ENCODE results near the gene KLHDC7B. TPM values are rescaled to one million over a fixed set of nuclear protein-coding genes. Genes with fewer than 3 reads are reported as not detected.
"Not testable (repeated sequence)": the region's sequence is repeated elsewhere in the genome, so short reads cannot be mapped to it uniquely, and the experiment has no call there.

The KLHDC7B gene
- total RNA-seq, 1 donor from 2014 or later: not detected

DNA sequence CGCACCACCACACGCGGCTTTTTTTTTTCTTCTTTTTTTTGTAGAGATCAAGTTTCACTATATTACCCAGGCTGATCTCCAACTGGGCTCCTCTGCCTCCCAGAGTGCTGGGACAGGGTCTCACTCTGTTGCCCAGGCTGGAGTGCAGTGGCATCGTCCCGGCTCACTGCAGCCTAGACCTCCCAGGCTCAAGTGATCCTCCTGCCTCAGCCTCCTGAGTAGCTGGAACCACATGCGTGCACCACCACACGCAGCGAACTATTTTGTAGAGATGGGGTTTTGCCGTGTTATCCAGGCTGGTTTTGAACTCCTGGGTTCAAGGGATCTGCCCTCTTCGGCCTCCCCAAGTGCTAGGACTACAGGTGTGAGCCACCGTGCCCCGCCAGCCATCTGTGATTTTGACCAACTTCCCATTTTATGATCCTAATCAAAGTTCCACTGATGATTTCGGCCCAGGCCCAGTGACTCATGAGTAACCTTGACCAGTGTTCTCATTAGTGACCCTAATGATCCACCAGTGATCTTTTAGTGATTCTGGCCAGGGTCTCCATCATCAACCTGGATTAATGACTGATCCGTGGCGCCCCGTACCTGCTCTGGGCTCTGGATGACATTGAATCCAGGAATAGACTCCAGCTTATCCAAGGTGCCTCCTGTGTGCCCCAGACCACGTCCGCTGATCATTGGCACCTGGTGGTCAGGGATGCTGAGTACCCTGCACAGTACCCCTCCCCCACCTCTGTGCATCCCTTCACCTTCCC lies 17.6 kb upstream of the KLHDC7B start:
- DNase-seq (no peak), ATAC-seq (no peak)
- intact Hi-C loops (cut with micrococcal nuclease): no loop called here

DNA sequence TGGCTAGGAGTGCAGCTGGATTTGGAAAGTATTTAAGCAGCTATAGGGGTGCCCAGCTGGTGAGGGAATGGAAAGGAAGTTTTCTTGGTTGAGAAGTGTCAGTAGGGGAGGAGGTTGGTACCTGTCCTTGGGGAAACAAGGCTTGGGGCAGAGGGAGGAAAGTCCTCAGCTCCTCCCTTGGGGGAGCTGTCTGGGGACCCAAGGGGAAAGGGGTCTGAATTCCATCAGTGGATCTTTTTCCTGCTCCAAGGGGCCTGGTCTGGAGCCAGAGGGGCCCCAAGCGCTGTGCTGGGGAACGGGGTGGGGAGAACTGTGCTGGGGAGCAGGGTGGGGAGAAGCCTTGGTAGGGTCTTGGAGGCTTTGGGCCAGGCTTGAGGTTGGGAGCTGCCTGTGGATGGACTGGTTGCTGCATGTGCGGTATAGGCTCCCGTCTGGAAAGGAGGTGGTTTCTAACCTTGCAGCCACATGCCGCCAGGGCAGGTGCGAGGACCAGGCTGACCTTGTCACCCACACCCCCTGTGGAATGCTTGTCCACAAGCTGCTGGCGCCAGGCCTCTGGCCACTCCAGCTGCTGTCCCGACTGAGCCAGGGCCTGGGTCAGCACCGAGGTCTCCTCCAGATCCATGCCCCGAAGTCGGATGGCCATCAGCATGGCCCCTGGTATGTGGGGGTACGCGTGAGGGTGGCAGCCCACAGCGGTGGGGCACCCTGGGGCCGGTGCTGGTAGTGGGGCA lies 16.9 kb upstream of the KLHDC7B start:
- DNase-seq (peak; percentile 53), ATAC-seq (no peak)
- intact Hi-C loops (cut with micrococcal nuclease): no loop called here

DNA sequence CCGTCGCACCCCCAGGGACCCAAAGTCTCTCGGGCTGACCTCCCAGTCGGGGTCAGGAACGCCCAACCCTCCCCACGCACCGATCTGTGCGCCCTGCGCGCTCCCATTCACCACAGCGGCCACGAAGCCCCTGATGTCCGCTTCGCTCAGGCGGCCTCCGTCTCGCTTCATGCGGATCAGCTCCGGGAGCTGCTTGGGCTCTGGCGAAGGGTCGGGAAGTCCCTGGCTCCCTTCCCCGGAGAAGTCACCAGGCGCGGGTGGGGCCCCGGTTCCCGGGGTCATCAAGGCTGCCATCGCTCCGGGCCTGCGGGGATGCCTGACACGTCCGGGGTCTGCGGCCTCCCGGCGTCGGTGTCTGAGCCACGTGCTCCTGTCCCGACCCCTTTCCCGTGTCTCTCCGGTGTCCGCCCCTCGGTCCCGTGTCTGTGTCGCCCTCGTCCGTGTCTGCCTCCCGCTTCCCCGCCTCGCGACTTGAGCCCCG lies 16.2 kb upstream of the KLHDC7B start:
- intact Hi-C loops (cut with micrococcal nuclease): no loop called here
- DNase-seq (no peak), ATAC-seq (no peak)

DNA sequence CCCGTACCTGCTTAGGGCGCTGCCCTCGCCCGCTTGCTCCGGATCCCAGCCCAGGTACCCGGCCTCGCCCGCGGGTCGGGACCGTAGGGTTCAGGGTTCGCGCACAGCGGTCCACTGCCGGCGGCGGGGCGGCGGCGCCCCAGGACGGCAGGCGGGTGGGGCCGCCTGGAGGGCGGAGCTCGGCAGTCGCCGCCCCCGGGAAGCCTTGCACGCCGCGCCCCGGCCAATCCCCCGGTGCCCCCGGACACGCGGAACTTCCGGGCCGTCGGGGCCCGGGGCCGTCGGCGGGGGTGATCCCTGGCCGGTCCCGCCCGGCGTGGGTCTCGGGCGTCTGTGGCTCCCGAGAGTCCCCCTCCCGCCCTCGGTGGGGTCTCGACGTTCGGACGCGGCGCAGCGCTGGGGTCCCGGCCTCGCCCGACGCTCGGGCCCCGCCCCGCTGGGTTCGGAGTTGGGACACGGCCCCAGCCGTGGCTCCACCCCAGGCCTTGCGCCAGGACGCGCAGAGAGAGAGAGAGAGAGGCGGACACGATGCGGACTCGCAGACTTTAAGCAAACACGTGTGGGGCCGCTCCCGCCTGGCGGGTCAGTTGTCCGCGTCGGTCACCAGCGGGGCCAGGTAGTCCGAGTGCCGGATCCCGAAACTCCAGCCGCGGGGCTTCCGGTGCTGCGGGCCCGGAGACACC lies 15.7 kb upstream of the KLHDC7B start, which contains the start of gene TYMP:
Gene TYMP, minus strand, starts transcription at position 116 of the 683 bp plus-strand sequence. CDS start 303 bp downstream, outside the sequence.
- intact Hi-C loops (cut with micrococcal nuclease): no loop called here
- ATAC-seq: peak; percentile 50
- peak; percentile 91 for DNase-seq

DNA sequence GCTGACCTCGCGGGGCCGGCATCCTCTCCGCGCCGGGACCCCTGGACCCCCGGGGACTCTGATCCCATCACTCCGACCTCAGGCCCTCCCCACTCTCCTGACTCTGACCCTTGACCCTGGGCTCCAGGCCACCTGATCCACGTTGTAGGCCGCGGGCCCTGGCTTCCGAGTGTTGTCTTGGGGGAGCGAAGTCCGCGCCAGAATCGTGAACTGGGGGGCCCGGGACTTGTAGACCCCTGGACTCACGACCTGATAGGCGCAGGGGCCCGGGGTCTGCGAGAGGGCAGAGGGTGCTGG lies 15.2 kb upstream of the KLHDC7B start:
- DNase-seq (no peak), ATAC-seq (no peak)
- intact Hi-C loops (cut with micrococcal nuclease): no loop called here

DNA sequence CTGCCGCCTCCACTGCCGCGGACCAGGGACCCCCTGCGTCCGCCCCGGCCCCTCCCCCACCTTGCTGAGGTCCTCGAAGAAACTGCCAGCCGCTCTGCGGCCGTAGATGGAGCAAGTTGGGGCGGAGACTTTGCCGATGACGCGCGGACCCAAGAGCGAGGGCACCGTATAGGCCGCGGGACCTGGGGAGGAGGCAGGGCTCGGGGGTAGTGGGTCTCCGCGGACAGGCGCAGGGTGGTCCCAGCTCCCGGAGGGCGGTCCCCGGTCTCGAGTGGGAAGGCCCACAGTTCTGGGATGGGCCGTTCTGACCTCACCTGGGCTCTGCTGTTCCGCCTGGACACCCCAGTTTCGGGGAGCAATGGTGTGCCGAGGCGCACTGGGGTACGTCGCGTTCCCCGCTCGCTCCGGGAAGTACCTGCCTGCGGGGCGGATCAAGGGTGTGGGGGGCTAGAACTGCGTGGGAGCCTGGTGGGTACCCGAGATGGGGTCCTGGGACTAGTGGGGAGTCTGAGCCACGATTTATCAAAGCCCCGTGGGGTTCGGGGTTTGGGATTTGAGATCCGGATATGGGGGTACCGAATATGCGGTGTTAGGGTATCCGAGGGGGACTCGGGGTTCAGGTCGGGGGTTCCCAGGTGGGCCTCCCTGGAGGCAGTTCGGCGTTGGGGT lies 14.7 kb upstream of the KLHDC7B start:
- intact Hi-C loops (cut with micrococcal nuclease): no loop called here
- ATAC-seq (peak; percentile 55), DNase-seq (peak; percentile 91)

DNA sequence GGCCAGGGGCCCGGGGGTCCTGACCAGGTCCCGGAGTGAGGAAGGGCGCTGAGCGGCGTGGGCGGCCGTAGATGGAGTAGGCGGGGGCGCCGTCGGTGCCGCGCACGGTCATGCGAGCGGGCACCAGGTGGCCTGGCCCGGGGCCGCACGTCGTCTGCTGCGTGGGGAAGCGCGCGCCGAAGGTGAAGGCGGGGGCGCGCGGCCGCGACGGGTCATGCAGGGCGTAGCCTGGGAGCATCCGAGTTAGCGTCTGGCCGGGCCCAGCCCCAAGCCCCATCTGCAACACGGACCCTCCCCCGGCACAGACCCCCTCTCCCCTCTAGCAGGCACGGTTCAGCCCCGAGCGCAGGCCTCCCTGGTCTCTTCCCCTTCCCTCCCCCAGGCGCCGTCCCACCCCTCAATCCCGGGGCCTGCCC lies 14.1 kb upstream of the KLHDC7B start:
- intact Hi-C loops (cut with micrococcal nuclease): no loop called here
- ATAC-seq: peak; percentile 22
- DNase-seq: peak; percentile 77

DNA sequence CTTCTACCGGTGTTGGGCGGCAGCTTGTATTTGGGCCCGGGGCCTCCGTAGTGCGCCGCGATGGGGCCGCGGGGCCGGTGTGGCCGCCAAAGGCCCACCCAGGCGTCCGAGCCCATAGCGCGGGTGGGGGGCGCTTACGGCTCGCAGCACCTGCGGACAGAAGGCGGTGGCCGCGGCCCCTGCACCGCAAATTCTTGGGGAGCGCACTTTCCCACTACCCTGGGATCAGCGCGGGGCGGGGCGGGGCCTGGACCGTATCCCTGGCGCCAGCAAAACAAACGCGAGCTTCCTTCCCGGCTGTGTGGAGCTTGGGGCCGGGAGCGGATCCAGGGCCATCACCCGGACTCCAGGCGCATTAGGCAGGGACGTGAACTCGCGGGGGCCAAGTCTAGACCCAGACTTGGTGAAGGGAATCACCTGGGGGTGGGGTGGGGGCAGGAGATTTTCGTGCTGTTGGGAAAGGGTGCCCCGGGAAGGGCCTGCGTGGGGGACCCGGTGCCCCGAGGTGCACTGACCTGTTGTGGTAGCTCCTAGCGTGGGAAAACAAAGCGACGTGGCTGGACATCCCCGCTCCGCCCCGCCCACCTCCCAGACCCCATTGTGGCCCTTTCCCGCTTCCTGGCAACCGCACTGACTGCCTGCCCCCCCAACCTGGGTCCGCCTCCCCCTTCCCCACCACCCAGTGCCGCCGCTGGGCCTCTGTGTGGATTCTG lies 13.6 kb upstream of the KLHDC7B start:
- intact Hi-C loops (cut with micrococcal nuclease): no loop called here
- DNase-seq (peak; percentile 90), ATAC-seq (peak; percentile 63)

DNA sequence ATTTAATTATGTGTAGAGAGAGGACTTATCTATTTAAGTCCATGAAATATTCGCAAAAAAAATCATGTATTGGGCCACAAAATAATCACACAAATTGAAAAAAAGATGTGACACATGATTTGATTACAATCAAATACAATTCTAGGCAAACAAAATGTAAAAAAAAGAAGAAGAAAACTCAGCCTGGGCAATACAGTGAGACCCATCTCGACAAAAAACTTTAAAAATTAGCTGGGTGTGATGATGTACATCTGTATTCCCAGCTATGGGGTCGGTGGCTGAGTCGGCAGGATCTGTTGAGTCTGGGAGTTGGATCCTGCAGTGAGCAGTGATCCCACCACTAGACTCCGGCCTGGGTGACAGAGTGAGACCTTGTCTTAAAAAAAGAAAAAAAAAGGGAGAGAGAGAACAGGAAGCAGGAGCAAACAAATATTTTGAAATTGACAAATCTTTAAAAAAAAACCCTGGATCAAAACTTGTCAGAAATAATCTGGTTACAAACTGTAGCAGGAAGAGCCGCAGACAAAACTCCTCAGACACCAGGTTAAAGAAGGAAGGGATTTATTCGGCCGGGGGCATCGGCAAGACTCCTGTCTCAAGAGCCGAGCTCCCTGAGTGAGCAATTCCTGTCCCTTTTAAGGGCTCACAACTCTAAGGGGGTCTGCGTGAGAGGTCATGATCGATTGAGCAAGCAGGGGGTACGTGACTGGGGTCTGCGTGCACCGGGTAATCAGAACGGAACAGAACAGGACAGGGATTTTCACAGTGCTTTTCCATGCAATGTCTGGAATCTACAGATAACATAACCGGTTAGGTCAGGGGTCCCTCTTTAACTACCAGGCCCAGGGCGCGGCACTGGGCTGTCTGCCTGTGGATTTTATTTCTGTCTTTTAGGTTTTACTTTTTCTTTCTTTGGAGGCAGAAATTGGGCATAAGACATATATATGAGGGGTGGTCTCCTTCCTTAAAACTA lies 12.6 kb upstream of the KLHDC7B start:
- DNase-seq: peak; percentile 21

DNA sequence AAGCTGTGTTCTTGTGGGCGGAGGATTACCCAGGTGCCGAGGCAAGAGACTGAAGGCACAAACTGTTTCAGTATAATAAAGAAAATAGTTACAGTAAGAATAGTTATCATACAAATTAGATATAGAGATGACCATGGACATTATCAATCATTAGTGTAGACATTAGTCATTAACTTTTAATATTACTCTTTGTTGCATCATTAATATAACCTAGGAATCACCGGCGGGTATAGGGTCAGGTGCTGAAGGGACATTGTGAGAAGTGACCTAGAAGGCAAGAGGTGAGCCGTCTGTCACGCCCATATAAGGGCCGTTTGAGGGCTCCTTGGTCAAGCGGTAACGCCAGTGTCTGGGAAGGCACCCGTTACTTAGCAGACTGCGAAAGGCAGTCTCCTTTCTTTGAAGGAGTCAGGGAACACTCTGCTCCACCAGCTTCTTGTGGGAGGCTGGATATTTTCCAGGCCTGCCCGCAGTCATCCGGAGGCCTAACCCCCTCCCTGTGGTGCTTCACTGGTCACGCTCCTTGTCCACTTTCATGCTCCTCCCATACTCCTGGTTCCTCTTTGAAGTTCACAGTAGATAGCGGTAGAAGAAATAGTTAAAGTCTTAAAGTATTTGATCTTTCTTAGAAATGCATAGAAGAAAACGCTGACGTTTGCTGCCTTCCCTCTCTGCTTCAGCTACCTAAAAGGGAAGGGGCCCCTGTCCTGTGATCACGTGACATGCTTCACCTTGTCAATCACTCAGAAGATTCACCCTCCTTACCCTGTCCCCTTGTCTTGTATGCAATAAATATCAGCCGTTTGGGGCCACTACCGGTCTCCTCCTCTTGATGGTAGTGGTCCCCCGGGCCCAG lies 11.6 kb upstream of the KLHDC7B start:
- DNase-seq: peak; percentile 47
- ATAC-seq; intact Hi-C loops (cut with micrococcal nuclease): not testable (repeated sequence)

More for the DNA sequence above, 12.6 kb upstream of the KLHDC7B start:
- intact Hi-C loops (cut with micrococcal nuclease): no loop called here
- ATAC-seq: no peak

DNA sequence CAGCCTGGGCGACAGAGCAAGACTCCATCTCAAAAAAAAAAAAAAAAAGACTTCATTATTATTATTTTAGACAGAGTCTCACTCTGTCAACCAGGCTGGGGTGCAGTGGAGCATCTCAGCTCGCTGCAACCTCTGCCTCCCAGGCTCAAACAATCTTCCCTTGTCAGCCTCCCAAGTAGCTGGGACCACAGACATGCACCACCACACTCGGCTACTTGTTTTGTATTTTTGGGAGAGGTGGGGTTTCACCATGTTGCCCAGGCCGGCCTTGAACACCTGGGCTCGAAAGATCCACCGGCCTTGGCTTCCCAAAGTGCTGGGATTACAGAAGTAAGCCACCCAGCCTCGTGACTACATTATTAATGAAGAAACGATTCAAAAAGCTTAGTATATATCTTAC lies 10.6 kb upstream of the KLHDC7B start:
- DNase-seq (peak; percentile 15), ATAC-seq (no peak)
- intact Hi-C loops (cut with micrococcal nuclease): no loop called here

DNA sequence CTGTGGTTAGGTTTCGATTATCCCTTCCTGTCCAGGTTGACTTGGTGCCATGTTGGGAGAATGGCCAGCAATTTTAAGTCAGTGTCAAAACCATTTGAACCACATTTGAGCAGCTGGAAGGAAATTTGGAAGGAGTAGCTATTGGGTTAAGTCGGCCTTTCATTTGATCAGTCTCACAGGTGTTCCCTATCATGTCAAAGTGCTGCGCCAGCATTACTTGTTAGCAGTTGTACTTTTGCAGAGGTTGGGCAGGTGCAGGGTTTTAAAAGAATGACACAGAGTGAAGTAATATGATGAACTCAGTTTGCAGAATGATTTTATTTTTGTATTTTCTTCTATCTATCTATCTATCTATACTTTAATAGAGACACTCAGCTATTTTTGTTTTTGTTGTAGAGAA lies 9.5 kb upstream of the KLHDC7B start:
- no peak for DNase-seq
- no peak for ATAC-seq
- intact Hi-C loops (cut with micrococcal nuclease): no loop called here

DNA sequence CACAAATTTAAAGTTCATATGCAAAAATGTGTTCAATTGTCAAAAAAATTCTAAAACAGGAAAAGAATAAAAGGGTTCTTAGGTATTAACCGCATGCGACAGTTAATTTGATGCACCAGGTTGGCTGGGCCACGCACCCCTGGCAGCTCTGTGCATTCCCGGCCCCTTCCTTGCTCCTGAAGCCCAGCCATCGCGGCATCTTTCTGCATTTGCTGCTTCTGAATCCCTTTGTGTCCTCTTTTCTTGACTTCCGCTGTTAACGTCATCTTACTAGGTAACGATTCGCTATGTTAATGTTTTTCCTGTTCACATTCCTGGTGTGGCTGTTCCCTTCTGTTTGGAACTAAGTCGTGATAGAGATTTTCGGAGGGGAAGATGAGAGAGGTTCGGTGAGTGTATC lies 7.9 kb upstream of the KLHDC7B start:
- ATAC-seq: no peak
- intact Hi-C loops (cut with micrococcal nuclease): no loop called here
- peak; percentile 2 for DNase-seq

DNA sequence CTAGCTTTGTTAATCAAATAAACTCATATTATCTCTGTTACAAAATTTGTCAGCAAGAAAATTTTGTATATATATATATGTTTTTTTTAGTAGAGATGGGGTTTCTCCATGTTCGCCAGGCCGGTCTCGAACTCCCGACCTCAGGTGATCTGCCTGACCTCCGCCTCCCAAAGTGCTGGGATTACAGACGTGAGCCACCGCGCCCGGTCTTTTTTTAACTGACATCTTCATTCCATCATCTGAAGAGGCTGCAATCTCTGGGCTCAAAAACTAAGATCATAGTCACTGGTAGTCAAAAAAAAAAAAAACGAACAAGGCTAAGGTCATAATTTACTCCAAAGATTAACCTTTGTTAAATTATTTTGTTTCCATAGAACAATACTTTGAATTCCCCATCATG lies 5.3 kb upstream of the KLHDC7B start:
- intact Hi-C loops (cut with micrococcal nuclease): no loop called here
- DNase-seq: peak; percentile 12
- no peak for ATAC-seq

DNA sequence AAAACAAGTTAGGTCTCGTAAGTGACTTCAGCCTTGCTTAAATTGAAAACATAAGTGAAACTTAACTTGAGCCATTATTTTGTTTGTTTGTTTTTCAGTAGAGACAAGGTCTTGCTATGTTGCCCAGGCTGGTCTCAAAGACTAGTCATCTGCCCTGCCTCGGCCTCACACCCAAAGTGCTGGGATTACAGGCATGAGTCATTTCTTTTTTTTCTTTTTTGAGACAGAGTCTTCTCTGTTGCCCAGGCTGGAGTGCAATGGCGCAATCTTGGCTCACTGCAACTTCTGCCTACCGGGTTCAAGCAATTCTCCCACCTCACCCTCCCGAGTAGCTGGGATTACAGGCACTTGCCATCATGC lies 4.1 kb upstream of the KLHDC7B start:
- intact Hi-C loops (cut with micrococcal nuclease): not testable (repeated sequence)
- DNase-seq (peak; percentile 55), ATAC-seq (peak; percentile 25)

DNA sequence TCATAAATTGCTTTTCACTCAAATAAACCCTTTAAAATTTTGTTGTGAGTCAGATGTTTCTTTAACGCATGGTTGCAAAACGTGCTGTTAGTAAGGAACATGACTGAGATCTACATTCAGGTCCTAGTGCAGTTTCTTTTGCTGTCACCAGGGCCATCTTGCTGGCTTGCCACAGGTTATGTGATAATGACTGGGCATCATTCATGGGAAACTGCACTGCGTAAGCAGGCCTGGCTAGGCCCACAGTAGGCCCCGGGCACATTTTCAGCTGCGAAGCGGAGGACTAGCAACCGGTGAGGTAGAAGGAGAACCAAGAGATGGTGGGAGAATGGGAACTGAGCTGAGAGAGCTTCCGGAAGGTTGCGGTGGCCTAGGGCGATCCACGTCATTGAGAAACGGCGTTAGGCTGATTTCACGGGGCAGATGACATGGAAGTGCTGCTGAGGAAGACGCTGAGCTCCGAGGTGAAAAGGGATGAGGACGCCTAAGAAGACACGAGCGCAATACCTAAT lies 3.2 kb upstream of the KLHDC7B start:
- ATAC-seq (no peak), DNase-seq (peak; percentile 25)
- intact Hi-C loops (cut with micrococcal nuclease): no loop called here

Data from left ventricle myocardium superior (tissue), 1 donor.